OCI-LY1 (cell line): ENCODE data around the gene OSGIN1.

ENCODE experiments used
- H2AFZ ChIP-seq: fragments of 200-600 bp; sonication (generic), shearing (Covaris generic); 2 replicates; pipeline ENCODE4 v1.6.0; 2014; ENCODE audit warnings: antibody characterized with exemption, mild to moderate bottlenecking, low read length
- H3F3A ChIP-seq: fragments of 200-600 bp; sonication (generic), shearing (Covaris generic); 2 replicates; pipeline ENCODE4 v1.6.0; 2014; ENCODE audit warnings: mild to moderate bottlenecking, antibody characterized with exemption, low read length, moderate library complexity; ENCODE audit not compliant: insufficient read depth
- H3K27ac ChIP-seq: fragments of 200-600 bp; sonication (generic); 2 replicates; pipeline ENCODE4 v1.5.1; 2014; ENCODE audit warnings: low read length, mixed run types, mild to moderate bottlenecking, low read depth; ENCODE audit not compliant: poor library complexity, severe bottlenecking
- H3K27me3 ChIP-seq: fragments of 200-600 bp; sonication (generic); 2 replicates; pipeline ENCODE4 v1.6.0; 2014; ENCODE audit warnings: antibody characterized with exemption, mild to moderate bottlenecking, low read length, moderate library complexity; ENCODE audit not compliant: insufficient read depth
- H3K36me3 ChIP-seq: fragments of 200-600 bp; sonication (generic); 2 replicates; pipeline ENCODE4 v1.6.1; 2014; ENCODE audit warnings: mild to moderate bottlenecking, antibody characterized with exemption, low read length, moderate library complexity, mixed read lengths; ENCODE audit not compliant: insufficient read depth
- H3K4me1 ChIP-seq: fragments of 200-600 bp; sonication (generic); 2 replicates; pipeline ENCODE4 v1.5.1; 2014; ENCODE audit warnings: mild to moderate bottlenecking, low read length, moderate library complexity; ENCODE audit not compliant: insufficient read depth, severe bottlenecking
- H3K4me2 ChIP-seq: fragments of 200-600 bp; sonication (generic), shearing (Covaris generic); 2 replicates; pipeline ENCODE4 v1.6.1; 2014; ENCODE audit warnings: low read length
- H3K4me3 ChIP-seq: fragments of 200-600 bp; sonication (generic); 2 replicates; pipeline ENCODE4 v1.5.1; 2014; ENCODE audit warnings: low read length, low read depth, mild to moderate bottlenecking, mixed read lengths; ENCODE audit not compliant: poor library complexity, severe bottlenecking
- H3K79me2 ChIP-seq: fragments of 200-600 bp; shearing (Covaris generic); 2 replicates; pipeline ENCODE4 v1.6.1; 2016; ENCODE audit warnings: mixed run types, low read length, mixed read lengths; ENCODE audit not compliant: insufficient read depth
- H3K9ac ChIP-seq: fragments of 200-600 bp; sonication (generic), shearing (Covaris generic); 2 replicates; pipeline ENCODE4 v1.6.1; 2014; ENCODE audit warnings: mild to moderate bottlenecking, low read length, mixed read lengths
- H3K9me2 ChIP-seq: fragments of 200-600 bp; sonication (generic), shearing (Covaris generic); 2 replicates; pipeline ENCODE4 v1.6.1; 2014; ENCODE audit warnings: low read depth, mild to moderate bottlenecking, low read length, mixed read lengths
- H3K9me3 ChIP-seq: fragments of 200-600 bp; shearing (Covaris generic); 2 replicates; pipeline ENCODE4 v1.6.1; 2014; ENCODE audit warnings: low read length, mixed read lengths
- H4K20me1 ChIP-seq: fragments of 200-600 bp; sonication (generic), shearing (Covaris generic); 2 replicates; pipeline ENCODE4 v1.6.0; 2016; ENCODE audit warnings: mild to moderate bottlenecking, low read length; ENCODE audit not compliant: insufficient read depth
- EZH2 ChIP-seq: fragments of 200-600 bp; sonication (generic), shearing (Covaris generic); IDR thresholded peaks from 2 replicates; pipeline ENCODE4 v1.8.0; 2017; ENCODE audit warnings: borderline replicate concordance, mixed run types, mild to moderate bottlenecking, antibody characterized with exemption, low read length, moderate library complexity, mixed read lengths
- TF ChIP-seq, protein P1 (sequence below): fragments of 200-600 bp; sonication (generic), shearing (Covaris generic); IDR thresholded peaks from 2 replicates; pipeline ENCODE4 v1.5.1; 2017; ENCODE audit warnings: mild to moderate bottlenecking, antibody characterized with exemption, low read length, moderate library complexity, mixed read lengths

The OSGIN1 gene

DNA sequence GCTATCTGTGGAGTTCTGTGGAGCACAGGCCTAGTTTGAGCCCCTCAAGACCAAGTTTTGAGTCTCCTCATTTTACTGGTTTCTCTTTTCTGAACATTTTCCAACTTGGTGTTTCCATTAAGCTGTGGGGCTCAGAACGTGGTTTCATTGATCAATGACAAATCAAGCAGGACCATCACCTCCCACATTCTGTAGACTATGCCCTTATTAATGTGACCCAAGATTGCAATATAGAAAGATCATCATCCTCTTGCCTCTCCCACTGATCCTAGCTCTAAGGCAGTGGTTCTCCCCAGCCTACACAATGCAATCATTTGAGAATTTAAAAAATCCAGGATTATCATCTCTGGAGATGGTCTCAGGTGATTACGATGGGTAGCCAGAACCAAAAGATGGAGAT, 15.8 kb upstream of the OSGIN1 start:
- Histone ChIP-seq H2AFZ (no peak overlapping the region), H3K27ac (no peak overlapping the region)

DNA sequence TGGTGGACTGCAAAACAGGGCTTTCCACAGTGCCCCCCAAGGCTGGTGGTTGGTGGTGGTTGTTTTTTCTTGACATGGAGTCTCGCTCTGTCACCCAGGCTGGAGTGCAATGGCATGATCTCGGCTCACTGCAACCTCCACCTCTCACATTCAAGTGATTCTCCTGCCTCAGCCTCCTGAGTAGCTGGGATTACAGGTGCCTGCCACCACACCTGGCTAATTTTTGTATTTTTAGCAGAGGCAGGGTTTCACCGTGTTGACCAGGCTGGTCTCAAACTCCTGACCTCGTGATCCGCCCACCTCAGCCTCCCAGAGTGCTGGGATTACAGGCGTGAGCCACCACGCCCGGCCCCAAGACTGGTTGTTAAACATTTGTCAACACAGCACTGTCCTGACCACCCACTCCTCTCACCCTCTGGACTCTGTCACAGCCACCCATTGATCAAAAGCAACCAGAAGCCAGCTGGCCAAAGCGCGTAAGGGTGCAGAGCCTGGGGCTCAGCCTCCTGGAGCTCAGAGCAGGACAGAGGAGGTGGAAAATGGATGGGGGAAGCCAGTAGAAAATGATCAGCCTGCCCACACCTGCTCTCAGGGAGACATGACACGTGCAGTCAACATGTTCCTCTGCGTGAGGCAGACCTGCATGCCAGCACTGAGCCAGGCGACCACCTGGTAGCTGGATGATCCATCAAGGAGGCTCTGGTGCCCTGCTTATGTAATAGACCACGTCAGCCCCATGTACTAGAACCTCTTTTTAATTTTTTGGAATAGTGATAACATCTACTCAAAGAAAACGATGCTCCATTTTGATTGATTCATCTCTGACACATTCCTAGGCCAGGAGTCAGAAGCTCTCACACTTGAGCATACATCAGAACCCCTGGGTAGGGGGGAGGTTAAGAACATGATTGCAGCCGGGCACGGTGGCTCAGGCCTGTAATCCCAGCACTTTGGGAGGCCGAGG, 14.8 kb upstream of the OSGIN1 start:
- Histone ChIP-seq H3K27me3 (no peaks in the 10 kb centered on the region), H3K27ac (no peak overlapping the region), H4K20me1 (no peaks in the 10 kb centered on the region), H3F3A (no peaks in the 10 kb centered on the region), H3K4me2 (no peak overlapping the region), H3K9me2 (no peaks in the 10 kb centered on the region), H3K4me1 (no peaks in the 10 kb centered on the region), H3K4me3 (no peak overlapping the region), H2AFZ (no peak overlapping the region), H3K79me2 (no peaks in the 10 kb centered on the region), H3K9me3 (no peaks in the 10 kb centered on the region), H3K9ac (no peak overlapping the region), H3K36me3 (no peaks in the 10 kb centered on the region)
- no peak for TF ChIP-seq EZH2
- TF ChIP-seq, protein P1, sequence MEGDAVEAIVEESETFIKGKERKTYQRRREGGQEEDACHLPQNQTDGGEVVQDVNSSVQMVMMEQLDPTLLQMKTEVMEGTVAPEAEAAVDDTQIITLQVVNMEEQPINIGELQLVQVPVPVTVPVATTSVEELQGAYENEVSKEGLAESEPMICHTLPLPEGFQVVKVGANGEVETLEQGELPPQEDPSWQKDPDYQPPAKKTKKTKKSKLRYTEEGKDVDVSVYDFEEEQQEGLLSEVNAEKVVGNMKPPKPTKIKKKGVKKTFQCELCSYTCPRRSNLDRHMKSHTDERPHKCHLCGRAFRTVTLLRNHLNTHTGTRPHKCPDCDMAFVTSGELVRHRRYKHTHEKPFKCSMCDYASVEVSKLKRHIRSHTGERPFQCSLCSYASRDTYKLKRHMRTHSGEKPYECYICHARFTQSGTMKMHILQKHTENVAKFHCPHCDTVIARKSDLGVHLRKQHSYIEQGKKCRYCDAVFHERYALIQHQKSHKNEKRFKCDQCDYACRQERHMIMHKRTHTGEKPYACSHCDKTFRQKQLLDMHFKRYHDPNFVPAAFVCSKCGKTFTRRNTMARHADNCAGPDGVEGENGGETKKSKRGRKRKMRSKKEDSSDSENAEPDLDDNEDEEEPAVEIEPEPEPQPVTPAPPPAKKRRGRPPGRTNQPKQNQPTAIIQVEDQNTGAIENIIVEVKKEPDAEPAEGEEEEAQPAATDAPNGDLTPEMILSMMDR = no peak

More for the DNA sequence above, 15.8 kb upstream of the OSGIN1 start:
- no peak for TF ChIP-seq EZH2
- TF ChIP-seq, protein P1 = no peak
- H3K27me3 ChIP-seq = no peaks in the 10 kb centered on the region
- no peaks in the 10 kb centered on the region for H3K9me2 ChIP-seq
- no peaks in the 10 kb centered on the region for H3F3A ChIP-seq
- H3K9ac ChIP-seq = no peak overlapping the region
- no peak overlapping the region for H3K4me3 ChIP-seq
- H3K4me2 ChIP-seq = no peak overlapping the region
- no peaks in the 10 kb centered on the region for H3K79me2 ChIP-seq
- no peaks in the 10 kb centered on the region for H3K36me3 ChIP-seq
- H4K20me1 ChIP-seq = no peaks in the 10 kb centered on the region
- no peaks in the 10 kb centered on the region for H3K4me1 ChIP-seq
- no peaks in the 10 kb centered on the region for H3K9me3 ChIP-seq

DNA sequence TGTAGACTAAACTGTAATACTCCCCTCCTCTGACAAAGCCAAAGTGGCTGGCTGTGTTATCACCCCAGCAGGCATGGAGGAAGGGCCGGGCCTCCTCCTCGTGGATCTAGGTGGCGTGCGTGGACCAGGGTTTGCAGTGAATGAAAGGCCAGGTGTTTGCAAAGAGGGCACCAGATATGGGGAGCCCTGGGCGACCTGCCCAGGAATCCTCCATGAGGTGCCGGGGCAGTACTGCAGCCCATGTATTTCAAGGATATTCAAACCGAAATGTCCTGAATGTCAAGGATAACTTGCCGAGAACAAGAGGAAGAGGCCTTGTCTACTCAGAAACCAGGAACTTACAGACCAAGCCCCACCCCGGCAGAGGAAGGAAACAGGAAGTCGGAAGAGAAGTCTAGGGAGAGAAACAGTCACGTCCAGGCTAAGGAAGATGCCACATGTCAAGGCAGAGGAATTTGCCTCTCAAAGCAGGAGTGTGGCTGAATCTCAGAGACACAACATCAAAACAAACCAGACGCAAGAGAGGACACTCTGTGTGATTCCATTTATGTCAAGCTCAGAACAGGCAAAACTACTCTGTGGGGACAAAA, 13.7 kb upstream of the OSGIN1 start:
- Histone ChIP-seq H2AFZ (no peak overlapping the region), H4K20me1 (no peaks in the 10 kb centered on the region), H3K4me3 (no peak overlapping the region), H3K4me2 (no peak overlapping the region), H3K27ac (no peak overlapping the region), H3K9me3 (no peaks in the 10 kb centered on the region), H3K27me3 (no peaks in the 10 kb centered on the region), H3K4me1 (no peaks in the 10 kb centered on the region), H3K9ac (no peak overlapping the region), H3K79me2 (no peaks in the 10 kb centered on the region), H3K36me3 (no peaks in the 10 kb centered on the region), H3F3A (no peaks in the 10 kb centered on the region), H3K9me2 (no peaks in the 10 kb centered on the region)
- TF ChIP-seq EZH2 = no peak
- TF ChIP-seq, protein P1 = no peak
